ENCODE measurements around the gene MYO1A. TPM values are rescaled to one million over a fixed set of nuclear protein-coding genes. Genes with fewer than 3 reads are reported as not detected.

Gene MYO1A
- total and polyA plus RNA-seq, 2 donors from 2014 or later: 0.25 to 0.77 TPM

- intact Hi-C loops (cut with DNase I): loop anchor here (10.0 kb wide), 1 partner anchor 231 kb away; the partner anchor contains the start of gene HSD17B6
- Histone ChIP-seq H3K4me3 (ENCODE audit: low read length in 3 of 3) (no peak overlapping the region), H3K27me3 (ENCODE audit: control insufficient read depth, insufficient read depth, low read length) (no peaks in the 10 kb centered on the region), H3K4me1 (ENCODE audit: control insufficient read depth in 2 of 3, insufficient read depth in 2 of 3, low read depth in 1 of 3, low read length in 3 of 3) (peaks cover 0 to 9% (median 9%) of the 10 kb centered on the region in 3 donors), H3K36me3 (ENCODE audit: control insufficient read depth in 2 of 3, insufficient read depth in 3 of 3, low read length in 3 of 3) (peaks cover 0 to 4% (median 0%) of the 10 kb centered on the region in 3 donors), H3K27ac (ENCODE audit: low read depth in 2 of 2, low read length in 2 of 2) (peak overlapping the region in 1 of 2 donors; percentile 49), H3K9me3 (ENCODE audit: control insufficient read depth in 2 of 3, insufficient read depth in 1 of 3, low read length in 3 of 3) (no peaks in the 10 kb centered on the region), H3K9ac (ENCODE audit: low read length in 3 of 3) (no peak overlapping the region)
- FAIRE-seq (no peak), DNase-seq (no peak)
- no peak for TF ChIP-seq CTCF (IDR thresholded peaks at IDR 0.05; ENCODE audit: borderline replicate concordance, extremely low read depth, insufficient read depth)
Measured at GRCh38 chr12:56995201-56995929, 54.6 kb downstream of the MYO1A start.

- no peak for FAIRE-seq
- Histone ChIP-seq H3K36me3 (ENCODE audit: control insufficient read depth in 2 of 3, insufficient read depth in 3 of 3, low read length in 3 of 3) (peaks cover 0 to 2% (median 0%) of the 10 kb centered on the region in 3 donors), H3K9me3 (ENCODE audit: control insufficient read depth in 2 of 3, insufficient read depth in 1 of 3, low read length in 3 of 3) (no peaks in the 10 kb centered on the region), H3K27me3 (ENCODE audit: control insufficient read depth, insufficient read depth, low read length) (no peaks in the 10 kb centered on the region), H3K9ac (ENCODE audit: low read length in 3 of 3) (no peak overlapping the region), H3K27ac (ENCODE audit: low read depth in 2 of 2, low read length in 2 of 2) (peak overlapping the region in 1 of 2 donors; percentile 5), H3K4me1 (ENCODE audit: control insufficient read depth in 2 of 3, insufficient read depth in 2 of 3, low read depth in 1 of 3, low read length in 3 of 3) (peaks cover 0 to 9% (median 9%) of the 10 kb centered on the region in 3 donors), H3K4me3 (ENCODE audit: low read length in 3 of 3) (no peak overlapping the region)
- DNase-seq: no peak
- no peak for TF ChIP-seq CTCF (IDR thresholded peaks at IDR 0.05; ENCODE audit: borderline replicate concordance, extremely low read depth, insufficient read depth)
- intact Hi-C loops (cut with DNase I): loop anchor here (10.0 kb wide), 1 partner anchor 229 kb away; the partner anchor contains the start of gene HSD17B6
Measured at GRCh38 chr12:56994231-56994746, 55.6 kb downstream of the MYO1A start.

- H3K27ac ChIP-seq (ENCODE audit: low read depth in 2 of 2, low read length in 2 of 2): no peak overlapping the region
- intact Hi-C loops (cut with DNase I): loop anchor here (10.0 kb wide), 1 partner anchor 229 kb away; the partner anchor contains the start of gene HSD17B6
- no peak for DNase-seq
- H3K27me3 ChIP-seq (ENCODE audit: control insufficient read depth, insufficient read depth, low read length): no peaks in the 10 kb centered on the region
- no peak for TF ChIP-seq CTCF (IDR thresholded peaks at IDR 0.05; ENCODE audit: borderline replicate concordance, extremely low read depth, insufficient read depth)
- peaks cover 0 to 9% (median 9%) of the 10 kb centered on the region in 3 donors for H3K4me1 ChIP-seq (ENCODE audit: control insufficient read depth in 2 of 3, insufficient read depth in 2 of 3, low read depth in 1 of 3, low read length in 3 of 3)
- H3K9me3 ChIP-seq (ENCODE audit: control insufficient read depth in 2 of 3, insufficient read depth in 1 of 3, low read length in 3 of 3): no peaks in the 10 kb centered on the region
- H3K9ac ChIP-seq (ENCODE audit: low read length in 3 of 3): no peak overlapping the region
- no peak overlapping the region for H3K4me3 ChIP-seq (ENCODE audit: low read length in 3 of 3)
- FAIRE-seq: no peak
- H3K36me3 ChIP-seq (ENCODE audit: control insufficient read depth in 2 of 3, insufficient read depth in 3 of 3, low read length in 3 of 3): peaks cover 0 to 2% (median 0%) of the 10 kb centered on the region in 3 donors
Measured at GRCh38 chr12:56993346-56993745, 56.6 kb downstream of the MYO1A start.

Data from kidney (tissue), 14 donors.